Ishikawa (cell line): ENCODE results near the gene SEMA6A.

ENCODE experiments used
- CREB1 ChIP-seq: IDR thresholded peaks from 2 replicates; pipeline ENCODE4 v1.6.1; 2012; ENCODE audit warnings: low read depth
- EP300 ChIP-seq: IDR thresholded peaks from 2 replicates; pipeline ENCODE4 v1.6.1; 2012; ENCODE audit warnings: borderline replicate concordance
- FOXM1 ChIP-seq: IDR thresholded peaks from 2 replicates; pipeline ENCODE4 v1.6.1; 2012; ENCODE audit warnings: low read depth, borderline replicate concordance
- NFIC ChIP-seq: IDR thresholded peaks from 2 replicates; pipeline ENCODE4 v1.6.1; 2012
- RAD21 ChIP-seq: IDR thresholded peaks from 2 replicates; pipeline ENCODE4 v1.6.1; 2012; ENCODE audit warnings: low read depth
- TAF1 ChIP-seq: IDR thresholded peaks from 2 replicates; pipeline ENCODE4 v1.6.1; 2012; ENCODE audit warnings: low read depth, mild to moderate bottlenecking
- TCF12 ChIP-seq: IDR thresholded peaks from 2 replicates; pipeline ENCODE4 v1.6.1; 2012; ENCODE audit warnings: low read depth
- YY1 ChIP-seq: IDR thresholded peaks from 2 replicates; pipeline ENCODE4 v1.6.1; 2012; ENCODE audit warnings: low read depth
- ZBTB7A ChIP-seq: IDR thresholded peaks from 2 replicates; pipeline ENCODE4 v1.6.1; 2012; ENCODE audit warnings: low read depth
- TF ChIP-seq, protein P1 (sequence below): IDR thresholded peaks from 2 replicates; pipeline ENCODE4 v1.6.1; 2012
- TF ChIP-seq, protein P2 (sequence below): IDR thresholded peaks from 2 replicates; pipeline ENCODE4 v1.6.1; 2012

DNA sequence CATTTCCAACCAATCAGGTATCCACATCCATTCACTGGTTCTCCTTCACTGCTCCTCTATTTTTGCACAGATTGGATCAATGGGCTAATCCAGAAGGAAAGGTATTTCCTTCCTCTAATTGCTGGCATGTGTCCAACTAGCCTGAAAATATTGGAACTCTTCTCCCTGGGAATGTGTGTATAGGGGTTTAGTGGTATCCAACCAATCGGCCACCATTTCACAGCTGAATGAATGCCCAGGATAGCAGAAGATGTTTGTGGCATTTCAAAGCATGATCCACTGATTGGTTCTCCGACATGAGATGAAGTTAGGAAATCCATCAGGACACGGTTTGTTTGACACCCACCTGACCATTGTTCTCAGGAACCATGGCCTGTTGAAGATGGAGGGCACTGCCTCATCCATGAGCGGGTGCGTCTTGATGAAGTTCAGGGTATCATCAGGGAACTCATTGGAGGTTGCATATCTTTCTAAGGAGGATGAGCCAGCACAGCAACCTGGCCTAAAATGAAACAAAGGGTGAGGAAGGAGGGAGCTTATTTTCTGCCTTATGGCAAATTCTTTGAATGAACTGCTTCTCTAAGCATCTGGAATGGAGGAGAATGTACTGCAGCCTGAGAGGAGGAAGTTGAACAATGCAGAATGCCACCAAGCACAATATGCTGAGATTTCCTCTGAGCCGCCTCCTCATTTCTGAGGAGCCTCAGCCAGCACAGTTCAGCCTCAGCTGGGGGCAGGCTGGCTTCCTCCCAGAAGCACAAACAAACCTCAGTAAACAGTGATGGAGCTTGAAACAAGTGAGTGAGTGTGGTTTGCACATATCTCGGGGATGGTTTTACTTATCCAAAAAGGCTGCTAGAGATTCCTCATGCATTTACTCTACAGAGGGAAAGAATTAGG lies 94.6 kb downstream of the SEMA6A start:
- TF ChIP-seq FOXM1, result no peak
- TF ChIP-seq TAF1, result no peak
- no peak for TF ChIP-seq ZBTB7A
- TF ChIP-seq RAD21, result no peak
- TF ChIP-seq EP300, result no peak
- TF ChIP-seq, protein P1, sequence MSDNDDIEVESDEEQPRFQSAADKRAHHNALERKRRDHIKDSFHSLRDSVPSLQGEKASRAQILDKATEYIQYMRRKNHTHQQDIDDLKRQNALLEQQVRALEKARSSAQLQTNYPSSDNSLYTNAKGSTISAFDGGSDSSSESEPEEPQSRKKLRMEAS, result no peak
- no peak for TF ChIP-seq YY1
- TF ChIP-seq CREB1, result no peak
- no peak for TF ChIP-seq TCF12
- TF ChIP-seq NFIC, result no peak
- TF ChIP-seq, protein P2, sequence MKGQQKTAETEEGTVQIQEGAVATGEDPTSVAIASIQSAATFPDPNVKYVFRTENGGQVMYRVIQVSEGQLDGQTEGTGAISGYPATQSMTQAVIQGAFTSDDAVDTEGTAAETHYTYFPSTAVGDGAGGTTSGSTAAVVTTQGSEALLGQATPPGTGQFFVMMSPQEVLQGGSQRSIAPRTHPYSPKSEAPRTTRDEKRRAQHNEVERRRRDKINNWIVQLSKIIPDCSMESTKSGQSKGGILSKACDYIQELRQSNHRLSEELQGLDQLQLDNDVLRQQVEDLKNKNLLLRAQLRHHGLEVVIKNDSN, result no peak
